GM21526 (cell line): ENCODE measurements around the gene LRMDA.
"Not testable (repeated sequence)": the region's sequence is repeated elsewhere in the genome, so short reads cannot be mapped to it uniquely, and the experiment has no call there.

Experiments used
- ATAC-seq: cut with Tn5 transposase; IDR thresholded peaks from one replicate; pipeline ENCODE4 v1.9.1; 2021; ENCODE audit warnings: moderate library complexity; ENCODE audit not compliant: unreplicated experiment, low FRiP score

Gene LRMDA

GRCh38 chr10:76049581-76050290 lies 618.3 kb downstream of the LRMDA start:
- no peak for ATAC-seq

GRCh38 chr10:76050291-76050625 lies 618.8 kb downstream of the LRMDA start:
- no peak for ATAC-seq

DNA sequence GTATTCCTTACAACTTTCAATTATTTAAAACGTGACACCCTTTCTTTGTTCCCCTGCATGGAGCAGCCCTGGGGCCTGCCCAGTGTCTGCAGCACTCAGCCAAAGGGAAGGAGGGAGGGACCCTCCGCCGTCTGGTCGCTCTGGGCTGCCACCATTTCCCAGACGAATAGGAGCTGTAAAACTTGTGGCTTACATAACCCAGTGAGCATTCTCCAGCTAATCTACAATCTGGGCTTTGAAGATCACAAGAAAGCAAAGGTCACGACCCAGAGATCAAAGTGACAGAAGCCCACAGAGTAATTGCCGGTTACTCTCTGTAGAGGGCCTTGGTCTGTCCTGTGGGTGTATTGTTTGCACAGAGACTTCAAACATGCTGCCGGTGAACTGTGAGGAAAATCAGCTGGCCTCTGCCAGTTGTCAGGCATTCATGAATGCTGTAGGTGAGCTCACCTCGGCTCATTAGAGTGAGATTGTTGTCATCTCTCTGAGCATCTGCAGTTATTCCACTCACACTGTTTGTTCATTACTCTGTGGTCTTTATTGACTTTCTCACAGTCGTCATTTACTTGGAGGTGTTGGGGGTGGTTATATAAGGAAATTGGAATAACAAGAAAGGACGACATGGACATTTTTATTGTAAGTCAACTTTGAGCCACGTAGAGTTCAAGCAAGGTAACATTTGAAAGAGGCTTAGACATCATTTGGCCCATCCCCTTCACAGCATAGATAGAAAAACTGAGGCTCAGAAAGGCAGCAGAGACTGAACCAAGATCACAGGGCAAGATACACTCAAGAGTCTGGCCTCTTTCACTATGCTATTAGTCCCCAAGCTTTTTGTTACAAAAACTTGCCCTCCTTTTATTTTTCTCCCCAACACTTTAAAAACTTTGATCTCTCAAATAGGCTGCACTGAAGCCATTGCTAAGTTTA lies 619.8 kb downstream of the LRMDA start:
- no peak for ATAC-seq

GRCh38 chr10:76052682-76053503 lies 621.5 kb downstream of the LRMDA start:
- no peak for ATAC-seq

GRCh38 chr10:76055466-76055865 lies 624.0 kb downstream of the LRMDA start:
- ATAC-seq: no peak

DNA sequence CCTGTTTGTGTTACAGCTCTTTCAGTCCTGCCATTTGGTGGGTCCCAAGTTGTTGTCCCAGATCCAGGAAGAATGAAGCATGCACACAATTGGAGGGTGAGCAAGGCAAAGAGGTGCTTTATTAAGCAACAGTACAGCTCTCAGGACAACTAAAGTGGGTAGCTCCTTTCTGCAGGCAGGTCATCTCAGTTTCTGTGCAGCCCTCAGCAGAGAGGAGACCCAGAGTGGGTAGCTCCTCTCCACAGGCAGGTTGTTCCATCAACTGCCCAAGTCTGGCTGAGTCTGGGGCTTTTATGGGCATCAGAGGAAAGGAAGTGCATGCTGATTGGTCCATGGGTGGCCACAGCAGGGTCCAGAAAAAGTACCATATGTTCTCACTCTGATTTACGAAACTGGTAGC lies 624.5 kb downstream of the LRMDA start:
- no peak for ATAC-seq

DNA sequence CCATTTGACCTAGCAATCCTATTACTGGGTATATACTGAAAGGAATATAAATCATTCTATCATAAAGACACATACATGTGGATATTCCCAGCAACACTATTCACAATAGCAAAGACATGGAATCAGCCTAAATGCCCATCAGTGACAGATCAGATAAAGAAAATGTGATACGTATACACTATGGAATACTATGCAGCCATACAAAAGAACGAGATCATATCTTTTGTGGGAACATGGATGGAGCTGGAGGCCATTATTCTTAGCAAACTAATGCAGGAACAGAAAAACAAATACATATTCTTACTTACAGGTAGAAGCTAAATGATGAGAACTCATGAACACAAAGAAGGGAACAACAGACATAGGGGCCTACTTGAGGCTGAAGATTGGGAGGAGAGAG lies 629.6 kb downstream of the LRMDA start:
- not testable (repeated sequence) for ATAC-seq

DNA sequence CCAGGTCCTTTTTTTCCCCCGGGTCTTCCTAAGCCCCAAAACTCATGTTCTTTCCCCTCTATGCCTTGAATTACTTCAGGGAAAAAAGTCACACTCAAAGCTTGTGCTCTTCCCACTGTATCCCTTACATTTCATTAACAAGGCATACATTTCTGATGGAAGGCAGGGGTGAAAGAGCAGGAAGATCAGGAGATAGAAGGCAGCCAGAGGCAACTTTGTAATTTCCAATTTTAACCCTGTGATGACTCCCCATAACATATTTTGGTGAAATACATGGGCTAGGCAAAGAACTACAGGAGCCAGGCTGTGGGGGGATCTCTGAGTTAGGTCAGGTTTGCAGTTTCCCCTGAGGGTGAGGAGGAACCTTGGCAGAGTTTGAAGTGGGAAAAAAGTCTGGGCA lies 635.0 kb downstream of the LRMDA start:
- ATAC-seq: no peak

DNA sequence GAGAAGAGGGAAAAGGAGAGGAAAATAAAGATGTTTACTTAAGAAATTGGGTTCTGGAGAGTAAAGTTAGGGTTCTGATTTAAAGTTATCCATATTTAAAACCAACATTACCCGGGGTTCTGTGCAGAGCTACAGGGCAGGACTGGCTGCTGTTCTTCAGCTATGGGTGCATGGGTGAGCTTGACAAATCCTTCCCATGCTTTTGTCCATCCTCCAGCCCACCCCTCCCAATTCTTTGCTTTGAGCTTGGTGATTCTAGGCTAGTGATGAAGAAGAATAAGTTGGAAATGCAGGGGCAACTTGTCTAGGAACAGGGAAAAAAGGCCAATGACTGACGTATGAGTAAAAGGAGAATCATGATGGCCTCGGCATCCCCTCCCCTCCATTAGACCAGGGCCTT lies 636.0 kb downstream of the LRMDA start:
- no peak for ATAC-seq

DNA sequence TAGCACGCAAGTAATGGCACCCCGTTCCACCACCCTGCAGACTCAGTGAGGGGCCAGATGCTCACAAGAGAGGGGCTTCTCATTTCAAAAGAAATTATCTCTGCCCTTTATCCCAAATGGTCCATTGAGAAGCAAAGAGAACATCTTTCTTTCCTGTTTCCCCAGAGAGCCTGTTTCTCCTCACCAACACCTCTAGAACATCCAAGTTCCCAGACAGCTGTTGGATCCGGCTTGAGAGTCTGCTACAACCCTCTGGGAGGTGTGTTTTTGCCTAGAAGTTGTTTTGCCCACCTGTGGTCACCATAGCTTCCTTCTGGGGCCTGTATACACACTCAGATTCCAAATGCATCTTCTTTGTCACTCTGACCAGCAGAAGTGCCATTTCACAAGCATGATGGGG lies 637.4 kb downstream of the LRMDA start:
- no peak for ATAC-seq

DNA sequence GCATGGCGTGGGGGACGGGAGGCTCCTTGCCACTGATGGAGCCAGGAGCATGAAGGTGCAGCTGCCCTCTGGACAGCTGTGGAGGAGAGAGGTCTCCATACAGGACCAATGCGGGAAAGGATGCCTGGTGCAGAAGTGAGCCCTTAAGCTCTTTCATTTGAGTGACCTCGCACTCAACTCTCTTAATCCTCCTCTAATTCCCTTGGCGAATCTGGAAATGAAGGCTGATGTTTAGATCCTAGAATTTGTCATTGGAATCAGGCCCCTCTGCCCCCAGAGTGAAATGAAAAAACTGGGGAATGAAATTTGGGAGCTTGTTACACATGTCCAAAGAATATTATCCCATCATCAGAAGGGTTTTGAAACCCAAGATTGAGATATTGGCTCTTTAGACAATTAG lies 639.5 kb downstream of the LRMDA start:
- ATAC-seq: no peak

- ATAC-seq: no peak
Measured at GRCh38 chr10:76071653-76072365, 640.4 kb downstream of the LRMDA start.

DNA sequence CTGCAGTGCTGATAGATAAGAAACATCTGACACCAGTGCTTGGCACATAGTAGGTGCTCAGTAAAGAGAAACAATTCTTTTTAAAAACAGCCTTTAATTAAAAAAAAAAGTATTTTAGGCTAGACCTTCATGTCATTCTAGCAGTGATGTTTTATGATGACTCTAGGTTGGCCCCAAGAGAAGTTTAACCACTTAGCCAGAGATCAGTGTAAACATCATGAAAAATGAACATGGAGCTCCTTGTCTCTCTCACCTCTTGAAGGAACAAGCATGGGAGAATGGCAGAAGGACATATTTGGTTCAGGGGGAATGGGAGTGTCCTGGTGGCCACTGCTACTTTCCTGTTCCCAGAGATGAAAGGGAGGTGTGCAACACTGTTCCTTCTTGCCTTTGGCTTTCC lies 641.0 kb downstream of the LRMDA start:
- ATAC-seq: no peak

GRCh38 chr10:76073524-76073923 lies 642.1 kb downstream of the LRMDA start:
- no peak for ATAC-seq

DNA sequence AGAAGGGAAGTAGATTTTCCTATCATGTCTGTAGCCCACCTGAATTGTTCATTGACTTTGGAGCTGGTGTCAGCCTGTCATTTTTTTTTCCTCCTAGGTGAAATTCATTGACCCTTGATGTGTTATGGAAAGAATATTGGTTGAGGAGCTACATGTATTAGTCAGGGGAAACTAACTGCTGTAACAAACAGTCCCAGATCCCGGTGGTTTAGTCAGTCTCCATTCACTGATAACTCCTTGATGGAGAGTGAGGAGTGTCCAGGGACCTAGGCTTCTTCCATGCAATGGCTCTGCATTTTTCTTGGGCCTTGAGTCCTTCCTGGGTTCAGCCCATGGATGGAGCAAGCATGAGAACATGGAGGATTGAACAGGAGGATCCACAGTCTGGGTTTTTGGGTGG lies 643.2 kb downstream of the LRMDA start:
- ATAC-seq: no peak

GRCh38 chr10:76080451-76080850 lies 649.0 kb downstream of the LRMDA start:
- ATAC-seq: no peak

DNA sequence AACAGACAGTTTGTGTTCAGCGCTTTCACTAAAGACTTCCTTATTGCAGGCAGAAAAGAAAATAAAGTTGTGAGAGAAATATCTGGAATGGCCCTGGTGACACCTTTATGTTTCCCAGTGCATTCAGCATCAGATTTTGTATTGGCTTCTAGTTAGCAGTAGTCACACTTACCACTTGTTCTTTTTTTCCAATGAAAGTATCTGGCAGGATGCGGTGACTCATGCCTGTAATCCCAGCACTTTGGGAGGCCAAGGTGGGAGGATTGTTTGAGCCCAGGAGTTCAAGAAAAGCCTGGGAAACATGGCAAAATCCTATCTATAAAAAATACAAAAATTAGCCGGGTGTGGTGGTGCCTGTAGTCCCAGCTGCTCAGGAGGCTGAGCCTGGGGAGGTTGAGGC lies 649.6 kb downstream of the LRMDA start:
- no peak for ATAC-seq

GRCh38 chr10:76082232-76082631 lies 650.8 kb downstream of the LRMDA start:
- ATAC-seq: no peak

GRCh38 chr10:76082956-76083355 lies 651.5 kb downstream of the LRMDA start:
- no peak for ATAC-seq

- ATAC-seq: no peak
Measured at GRCh38 chr10:76085002-76085816, 653.8 kb downstream of the LRMDA start.
